HepG2 (cell line): ENCODE measurements around the gene SAC3D1. TPM values are rescaled to one million over a fixed set of nuclear protein-coding genes. Genes with fewer than 3 reads are reported as not detected.

Source experiments
- CREB1 ChIP-seq, 2 experiments: fragments of 450-650 bp in 1 of 2; IDR thresholded peaks; 2 replicates each; pipeline ENCODE4 v1.6.1; 2016 to 2017; ENCODE audit warnings: control low read depth in 1 of 2, mild to moderate bottlenecking in 1 of 2, missing compliant biosample characterization in 1 of 2, missing genetic modification characterization in 1 of 2
- GABPA ChIP-seq, 2 experiments: IDR thresholded peaks; 2 replicates each; pipeline ENCODE4 v1.6.1; 2011 to 2016; ENCODE audit warnings: low read depth in 2 of 2, low read length in 1 of 2, missing biosample characterization in 1 of 2, missing genetic modification characterization in 1 of 2
- HIVEP1 ChIP-seq: sonication (generic); formaldehyde crosslinking; IDR thresholded peaks from 2 replicates; pipeline ENCODE4 v1.4.0; 2020; ENCODE audit warnings: mild to moderate bottlenecking, missing genetic modification reagents
- KAT8 ChIP-seq: IDR thresholded peaks from 2 replicates; pipeline ENCODE4 v1.6.1; 2016; ENCODE audit warnings: missing genetic modification reagents, missing compliant biosample characterization
- PAX8 ChIP-seq: sonication (generic); formaldehyde crosslinking; IDR thresholded peaks from 2 replicates; pipeline ENCODE4 v1.8.0; 2022; ENCODE audit warnings: mild to moderate bottlenecking, missing genetic modification reagents, borderline replicate concordance
- RORA ChIP-seq: sonication (generic); formaldehyde crosslinking; IDR thresholded peaks from 2 replicates; pipeline ENCODE4 v1.5.0; 2020; ENCODE audit warnings: mild to moderate bottlenecking, missing genetic modification reagents, moderate library complexity
- SATB2 ChIP-seq: sonication (generic); formaldehyde crosslinking; IDR thresholded peaks from 2 replicates; pipeline ENCODE4 v1.5.0; 2020; ENCODE audit warnings: missing genetic modification reagents
- TAF15 ChIP-seq: fragments of 200-400 bp; formaldehyde crosslinking; IDR thresholded peaks from one replicate; pipeline ENCODE4 v1.6.1; 2018; ENCODE audit warnings: mild to moderate bottlenecking, low read depth, low read length; ENCODE audit not compliant: poor library complexity, severe bottlenecking
- TCF12 ChIP-seq, 2 experiments: fragments of 450-650 bp in 1 of 2; sonication (generic) in 1 of 2; formaldehyde crosslinking in 1 of 2; IDR thresholded peaks; 2 replicates each; pipeline versions ENCODE4 v1.6.1 to v1.8.0; 2017 to 2022; ENCODE audit warnings: antibody characterized with exemption in 1 of 2, mild to moderate bottlenecking in 1 of 2, missing genetic modification reagents in 1 of 2, moderate library complexity in 1 of 2
- TCF7 ChIP-seq: sonication (generic); IDR thresholded peaks from 2 replicates; pipeline ENCODE4 v1.6.1; 2016; ENCODE audit warnings: antibody characterized with exemption, low read depth
- polyA plus RNA-seq, 8 experiments: library from polyadenylated mRNA; depleted of rRNA in 3 of 8; stranded (reverse) in 7 of 8; unstranded in 1 of 8; fragments of >200 nt; fragmentation: Illumina TruSeq in 4 of 8; extraction: Trizol in 4 of 8; gene quantifications; 2 replicates each; pipeline versions ENCODE4 v1.2.1 to v1.2.3, GENCODE V29; 2011 to 2016; ENCODE audit warnings: low read depth in 4 of 8, missing spikeins in 1 of 8, mixed read lengths in 1 of 8; ENCODE audit not compliant: insufficient read depth in 1 of 8
- total RNA-seq, 5 experiments: library from RNA; depleted of rRNA; stranded (reverse); fragments of >200 nt; fragmentation: Illumina TruSeq; extraction: Trizol; gene quantifications; 2 replicates each; pipeline ENCODE4 v1.2.3, GENCODE V29; 2016; ENCODE audit warnings: low read depth in 1 of 5
- TF ChIP-seq, protein P1 (sequence below): sonication (generic); formaldehyde crosslinking; IDR thresholded peaks from 2 replicates; pipeline ENCODE4 v1.5.0; 2020; ENCODE audit warnings: missing genetic modification reagents
- TF ChIP-seq, protein P2 (sequence below): sonication (generic); formaldehyde crosslinking; IDR thresholded peaks from 2 replicates; pipeline ENCODE4 v1.4.0; 2020; ENCODE audit warnings: missing genetic modification reagents, mild to moderate bottlenecking, borderline replicate concordance
- TF ChIP-seq, protein P3 (sequence below): sonication (generic); formaldehyde crosslinking; IDR thresholded peaks from 2 replicates; pipeline ENCODE4 v1.4.0; 2020; ENCODE audit warnings: mild to moderate bottlenecking, missing genetic modification reagents, borderline replicate concordance
- TF ChIP-seq, protein P4 (sequence below): sonication (generic); formaldehyde crosslinking; IDR thresholded peaks from 2 replicates; pipeline ENCODE4; 2020; ENCODE audit warnings: missing genetic modification reagents, mild to moderate bottlenecking, borderline replicate concordance
- TF ChIP-seq, protein P5 (sequence below): sonication (generic); formaldehyde crosslinking; IDR thresholded peaks from 2 replicates; pipeline ENCODE4 v1.4.0; 2020; ENCODE audit warnings: missing genetic modification reagents

The SAC3D1 gene
- total and polyA plus RNA-seq, 2 of the 13 experiments (the other 11 are each of a cell fraction or from before 2014, with no cell fraction given): 7.4 to 36.3 TPM

DNA sequence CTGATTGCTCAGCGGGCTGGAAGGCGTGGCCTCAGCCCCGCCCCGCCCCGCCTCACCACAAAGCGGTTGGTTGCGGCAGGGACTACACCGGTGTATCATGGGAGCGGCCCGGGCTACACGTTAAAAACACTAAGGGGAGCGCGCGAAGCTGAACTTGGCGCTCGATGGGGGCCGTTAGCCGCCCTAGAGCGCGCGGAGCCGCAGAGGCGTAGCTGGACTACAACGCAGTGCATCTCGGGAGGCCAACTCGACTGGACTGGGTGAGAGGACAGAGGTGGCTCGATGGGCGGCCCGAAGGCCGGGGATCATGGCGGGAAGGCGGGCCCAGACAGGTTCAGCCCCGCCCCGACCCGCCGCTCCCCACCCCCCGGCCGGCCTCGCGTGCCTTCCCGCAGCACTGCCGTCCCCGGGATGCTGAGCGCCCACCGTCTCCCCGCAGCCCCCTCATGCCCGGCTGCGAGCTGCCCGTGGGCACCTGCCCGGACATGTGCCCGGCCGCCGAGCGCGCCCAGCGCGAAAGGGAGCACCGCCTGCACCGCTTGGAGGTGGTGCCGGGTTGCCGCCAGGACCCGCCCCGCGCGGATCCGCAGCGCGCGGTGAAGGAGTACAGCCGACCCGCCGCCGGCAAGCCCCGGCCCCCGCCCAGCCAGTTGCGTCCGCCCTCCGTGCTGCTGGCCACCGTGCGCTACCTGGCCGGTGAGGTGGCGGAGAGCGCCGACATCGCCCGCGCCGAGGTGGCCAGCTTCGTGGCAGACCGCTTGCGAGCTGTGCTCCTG, at the start of gene SAC3D1 (continued):
- TF ChIP-seq, protein P1, sequence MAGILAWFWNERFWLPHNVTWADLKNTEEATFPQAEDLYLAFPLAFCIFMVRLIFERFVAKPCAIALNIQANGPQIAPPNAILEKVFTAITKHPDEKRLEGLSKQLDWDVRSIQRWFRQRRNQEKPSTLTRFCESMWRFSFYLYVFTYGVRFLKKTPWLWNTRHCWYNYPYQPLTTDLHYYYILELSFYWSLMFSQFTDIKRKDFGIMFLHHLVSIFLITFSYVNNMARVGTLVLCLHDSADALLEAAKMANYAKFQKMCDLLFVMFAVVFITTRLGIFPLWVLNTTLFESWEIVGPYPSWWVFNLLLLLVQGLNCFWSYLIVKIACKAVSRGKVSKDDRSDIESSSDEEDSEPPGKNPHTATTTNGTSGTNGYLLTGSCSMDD (CRISPR knock-in tag): no peak
- TF ChIP-seq, protein P2, sequence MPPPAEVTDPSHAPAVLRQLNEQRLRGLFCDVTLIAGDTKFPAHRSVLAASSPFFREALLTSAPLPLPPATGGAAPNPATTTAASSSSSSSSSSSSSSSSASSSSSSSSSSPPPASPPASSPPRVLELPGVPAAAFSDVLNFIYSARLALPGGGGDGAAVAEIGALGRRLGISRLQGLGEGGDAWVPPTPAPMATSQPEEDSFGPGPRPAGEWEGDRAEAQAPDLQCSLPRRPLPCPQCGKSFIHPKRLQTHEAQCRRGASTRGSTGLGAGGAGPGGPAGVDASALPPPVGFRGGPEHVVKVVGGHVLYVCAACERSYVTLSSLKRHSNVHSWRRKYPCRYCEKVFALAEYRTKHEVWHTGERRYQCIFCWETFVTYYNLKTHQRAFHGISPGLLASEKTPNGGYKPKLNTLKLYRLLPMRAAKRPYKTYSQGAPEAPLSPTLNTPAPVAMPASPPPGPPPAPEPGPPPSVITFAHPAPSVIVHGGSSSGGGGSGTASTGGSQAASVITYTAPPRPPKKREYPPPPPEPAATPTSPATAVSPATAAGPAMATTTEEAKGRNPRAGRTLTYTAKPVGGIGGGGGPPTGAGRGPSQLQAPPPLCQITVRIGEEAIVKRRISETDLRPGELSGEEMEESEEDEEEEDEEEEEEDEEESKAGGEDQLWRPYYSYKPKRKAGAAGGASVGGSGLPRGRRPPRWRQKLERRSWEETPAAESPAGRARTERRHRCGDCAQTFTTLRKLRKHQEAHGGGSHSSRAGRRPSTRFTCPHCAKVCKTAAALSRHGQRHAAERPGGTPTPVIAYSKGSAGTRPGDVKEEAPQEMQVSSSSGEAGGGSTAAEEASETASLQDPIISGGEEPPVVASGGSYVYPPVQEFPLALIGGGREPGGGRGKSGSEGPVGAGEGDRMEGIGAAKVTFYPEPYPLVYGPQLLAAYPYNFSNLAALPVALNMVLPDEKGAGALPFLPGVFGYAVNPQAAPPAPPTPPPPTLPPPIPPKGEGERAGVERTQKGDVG (CRISPR knock-in tag): no peak
- TF ChIP-seq, protein P3, sequence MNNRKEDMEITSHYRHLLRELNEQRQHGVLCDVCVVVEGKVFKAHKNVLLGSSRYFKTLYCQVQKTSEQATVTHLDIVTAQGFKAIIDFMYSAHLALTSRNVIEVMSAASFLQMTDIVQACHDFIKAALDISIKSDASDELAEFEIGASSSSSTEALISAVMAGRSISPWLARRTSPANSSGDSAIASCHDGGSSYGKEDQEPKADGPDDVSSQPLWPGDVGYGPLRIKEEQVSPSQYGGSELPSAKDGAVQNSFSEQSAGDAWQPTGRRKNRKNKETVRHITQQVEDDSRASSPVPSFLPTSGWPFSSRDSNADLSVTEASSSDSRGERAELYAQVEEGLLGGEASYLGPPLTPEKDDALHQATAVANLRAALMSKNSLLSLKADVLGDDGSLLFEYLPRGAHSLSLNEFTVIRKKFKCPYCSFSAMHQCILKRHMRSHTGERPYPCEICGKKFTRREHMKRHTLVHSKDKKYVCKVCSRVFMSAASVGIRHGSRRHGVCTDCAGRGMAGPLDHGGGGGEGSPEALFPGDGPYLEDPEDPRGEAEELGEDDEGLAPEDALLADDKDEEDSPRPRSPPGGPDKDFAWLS (CRISPR knock-in tag): no peak; the same call in 1 of the 2 replicates
- no peak for TF ChIP-seq TCF7
- TF ChIP-seq GABPA (IDR thresholded peaks at IDR 0.05; ENCODE audit: low read depth, low read length): no peak
- TF ChIP-seq GABPA (CRISPR knock-in tag; IDR thresholded peaks at IDR 0.05; ENCODE audit: low read depth): 0 out of 2 replicates have a peak, but pooled peaks have one; percentile 40
- TF ChIP-seq KAT8: peak; percentile 77
- no peak for TF ChIP-seq RORA (CRISPR knock-in tag)
- no peak for TF ChIP-seq SATB2 (CRISPR knock-in tag)
- TF ChIP-seq CREB1 (IDR thresholded peaks at IDR 0.05): 0 out of 2 replicates have a peak, but pooled peaks have one; percentile 28
- peak; percentile 70 for TF ChIP-seq CREB1 (CRISPR knock-in tag; IDR thresholded peaks at IDR 0.05)
- no peak; the same call in 1 of the 2 replicates for TF ChIP-seq PAX8
- no peak for TF ChIP-seq TCF12 (IDR thresholded peaks at IDR 0.05)
- TF ChIP-seq TCF12 (CRISPR knock-in tag; IDR thresholded peaks at IDR 0.05): no peak
- TF ChIP-seq HIVEP1 (CRISPR knock-in tag): no peak
- no peak for TF ChIP-seq TAF15
- TF ChIP-seq, protein P4, sequence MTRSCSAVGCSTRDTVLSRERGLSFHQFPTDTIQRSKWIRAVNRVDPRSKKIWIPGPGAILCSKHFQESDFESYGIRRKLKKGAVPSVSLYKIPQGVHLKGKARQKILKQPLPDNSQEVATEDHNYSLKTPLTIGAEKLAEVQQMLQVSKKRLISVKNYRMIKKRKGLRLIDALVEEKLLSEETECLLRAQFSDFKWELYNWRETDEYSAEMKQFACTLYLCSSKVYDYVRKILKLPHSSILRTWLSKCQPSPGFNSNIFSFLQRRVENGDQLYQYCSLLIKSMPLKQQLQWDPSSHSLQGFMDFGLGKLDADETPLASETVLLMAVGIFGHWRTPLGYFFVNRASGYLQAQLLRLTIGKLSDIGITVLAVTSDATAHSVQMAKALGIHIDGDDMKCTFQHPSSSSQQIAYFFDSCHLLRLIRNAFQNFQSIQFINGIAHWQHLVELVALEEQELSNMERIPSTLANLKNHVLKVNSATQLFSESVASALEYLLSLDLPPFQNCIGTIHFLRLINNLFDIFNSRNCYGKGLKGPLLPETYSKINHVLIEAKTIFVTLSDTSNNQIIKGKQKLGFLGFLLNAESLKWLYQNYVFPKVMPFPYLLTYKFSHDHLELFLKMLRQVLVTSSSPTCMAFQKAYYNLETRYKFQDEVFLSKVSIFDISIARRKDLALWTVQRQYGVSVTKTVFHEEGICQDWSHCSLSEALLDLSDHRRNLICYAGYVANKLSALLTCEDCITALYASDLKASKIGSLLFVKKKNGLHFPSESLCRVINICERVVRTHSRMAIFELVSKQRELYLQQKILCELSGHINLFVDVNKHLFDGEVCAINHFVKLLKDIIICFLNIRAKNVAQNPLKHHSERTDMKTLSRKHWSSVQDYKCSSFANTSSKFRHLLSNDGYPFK (CRISPR knock-in tag): peak; percentile 82; the same call in 1 of the 2 replicates
- TF ChIP-seq, protein P5, sequence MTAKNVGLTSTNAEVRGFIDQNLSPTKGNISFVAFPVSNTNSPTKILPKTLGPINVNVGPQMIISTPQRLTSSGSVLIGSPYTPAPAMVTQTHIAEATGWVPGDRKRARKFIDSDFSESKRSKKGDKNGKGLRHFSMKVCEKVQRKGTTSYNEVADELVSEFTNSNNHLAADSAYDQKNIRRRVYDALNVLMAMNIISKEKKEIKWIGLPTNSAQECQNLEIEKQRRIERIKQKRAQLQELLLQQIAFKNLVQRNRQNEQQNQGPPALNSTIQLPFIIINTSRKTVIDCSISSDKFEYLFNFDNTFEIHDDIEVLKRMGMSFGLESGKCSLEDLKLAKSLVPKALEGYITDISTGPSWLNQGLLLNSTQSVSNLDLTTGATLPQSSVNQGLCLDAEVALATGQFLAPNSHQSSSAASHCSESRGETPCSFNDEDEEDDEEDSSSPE: peak; percentile 98
